ENCODE results near the gene TNS3.
A peak's percentile ranks its signal among the peaks of the same experiment; 100 is the strongest.

Gene TNS3

GRCh38 chr7:47367369-47367768, 214.5 kb downstream of the TNS3 start:
- no peak for DNase-seq (ENCODE audit: low read depth)

- no peak for DNase-seq (ENCODE audit: low read depth)
Measured at GRCh38 chr7:47366960-47367359, 215.0 kb downstream of the TNS3 start.

DNA sequence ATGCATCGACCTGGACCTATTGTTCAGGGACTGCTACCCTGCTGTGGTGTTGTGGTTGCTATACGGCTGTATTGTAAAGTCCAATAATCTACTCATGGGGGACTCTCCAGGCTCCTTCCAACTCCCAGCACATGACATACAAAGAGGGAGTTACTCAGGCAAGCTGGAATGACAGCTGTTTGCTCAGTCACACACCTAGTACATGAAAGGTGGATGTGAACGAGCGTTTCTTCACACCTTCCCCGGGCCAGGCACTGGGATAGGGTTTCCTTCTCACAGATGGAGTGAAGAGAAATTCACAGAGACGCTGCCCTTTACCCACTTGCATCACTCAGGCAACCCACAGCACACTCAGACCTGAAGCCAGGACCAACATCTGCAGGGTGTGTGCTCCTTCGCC, 215.7 kb downstream of the TNS3 start:
- DNase-seq (ENCODE audit: low read depth): no peak

DNA sequence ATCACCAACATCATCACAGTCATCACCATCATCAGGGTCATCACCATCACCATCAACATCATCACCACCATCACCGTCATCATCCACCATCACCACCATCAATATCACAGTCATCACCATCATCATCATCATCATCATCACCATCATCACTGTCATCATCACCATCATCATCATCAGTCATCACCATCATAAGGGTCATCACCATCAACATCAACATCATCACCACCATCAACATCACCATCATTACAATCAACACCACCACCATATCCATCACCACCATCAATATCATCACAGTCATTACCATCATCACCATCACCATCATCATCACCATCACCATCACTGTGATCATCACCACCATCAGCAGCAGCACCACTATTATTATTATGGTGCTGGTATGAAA, 218.9 kb downstream of the TNS3 start:
- DNase-seq (ENCODE audit: low read depth): no peak

DNA sequence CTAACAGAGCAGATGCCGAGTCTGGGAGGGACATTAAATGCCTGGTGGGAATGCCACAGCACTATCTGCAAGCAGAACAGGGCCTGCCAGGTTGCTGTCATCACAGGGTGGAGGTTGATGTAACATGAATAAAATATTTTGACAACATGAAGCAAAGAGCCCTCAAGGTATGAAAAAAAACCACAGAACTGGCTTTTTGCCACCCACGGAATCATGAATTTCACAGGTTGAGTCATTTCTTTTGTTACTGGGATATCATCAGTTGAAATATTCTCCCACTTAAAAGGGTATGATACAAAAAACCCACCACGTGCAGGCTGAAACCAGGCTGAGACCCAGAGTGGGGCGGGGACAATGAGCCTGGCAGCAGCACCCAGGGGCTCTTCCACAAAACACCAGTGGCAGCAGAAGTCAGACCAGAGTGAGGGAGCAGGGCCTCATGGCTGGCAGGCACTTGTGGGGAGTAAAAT, 220.1 kb downstream of the TNS3 start:
- peak; percentile 57 for DNase-seq (ENCODE audit: low read depth)

GRCh38 chr7:47361236-47361635, 220.7 kb downstream of the TNS3 start:
- no peak for DNase-seq (ENCODE audit: low read depth)

DNA sequence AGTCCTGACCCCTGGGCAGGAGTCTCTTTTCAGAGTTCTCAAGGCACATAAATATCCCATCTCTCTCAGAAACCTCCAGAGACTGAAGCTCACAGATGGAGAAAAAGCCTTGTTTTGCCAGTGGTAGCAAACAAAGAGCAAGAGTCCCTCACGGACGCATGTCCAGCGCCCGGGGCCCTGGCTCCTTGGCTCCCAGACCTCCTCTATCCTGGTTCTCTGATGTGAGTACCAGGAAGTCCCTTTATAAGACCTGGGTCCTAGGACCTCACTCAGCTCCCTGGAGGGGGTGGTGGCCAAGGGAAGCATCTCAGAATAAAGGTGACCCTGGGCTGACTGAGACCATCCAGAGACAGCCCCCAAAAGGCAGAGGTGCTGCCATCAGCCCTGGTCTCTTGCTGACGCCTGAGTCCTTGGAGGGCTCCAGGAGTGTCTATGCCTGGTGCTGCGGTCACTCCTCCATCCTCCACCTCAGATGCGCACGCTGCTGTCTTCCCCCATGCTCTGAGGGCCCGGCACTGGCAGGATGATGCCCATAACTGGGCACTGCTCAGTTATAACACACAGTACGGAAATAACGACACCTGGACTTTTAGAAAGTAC, 221.5 kb downstream of the TNS3 start:
- DNase-seq (ENCODE audit: low read depth): no peak

- no peak for DNase-seq (ENCODE audit: low read depth)
Measured at GRCh38 chr7:47358944-47359588, 222.8 kb downstream of the TNS3 start.

GRCh38 chr7:47358357-47358756, 223.6 kb downstream of the TNS3 start:
- no peak for DNase-seq (ENCODE audit: low read depth)

GRCh38 chr7:47357863-47358262, 224.0 kb downstream of the TNS3 start:
- no peak for DNase-seq (ENCODE audit: low read depth)

DNA sequence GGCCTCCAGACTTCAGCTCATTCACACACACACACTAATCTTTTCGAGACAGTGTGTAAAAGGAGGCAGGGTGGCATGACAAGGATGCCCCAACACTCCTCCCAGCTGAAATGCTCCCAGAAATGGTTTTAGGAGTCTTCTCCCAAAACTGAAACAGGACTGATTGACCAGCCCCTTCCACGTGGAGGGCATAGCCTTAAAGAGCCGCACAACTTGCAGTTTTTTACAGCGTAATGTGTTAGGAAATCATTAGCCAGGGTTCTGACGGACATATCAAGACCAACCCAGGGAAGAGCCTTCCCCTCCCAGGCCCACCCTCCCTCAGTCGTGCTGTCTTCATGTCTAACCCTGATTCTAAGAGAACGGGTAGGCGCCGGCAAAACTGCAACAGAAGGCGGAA, 224.6 kb downstream of the TNS3 start:
- no peak for DNase-seq (ENCODE audit: low read depth)

GRCh38 chr7:47356261-47356660, 225.7 kb downstream of the TNS3 start:
- DNase-seq (ENCODE audit: low read depth): no peak

- no peak for DNase-seq (ENCODE audit: low read depth)
Measured at GRCh38 chr7:47355684-47356083, 226.2 kb downstream of the TNS3 start.

GRCh38 chr7:47354831-47355541, 226.9 kb downstream of the TNS3 start:
- DNase-seq (ENCODE audit: low read depth): no peak

DNA sequence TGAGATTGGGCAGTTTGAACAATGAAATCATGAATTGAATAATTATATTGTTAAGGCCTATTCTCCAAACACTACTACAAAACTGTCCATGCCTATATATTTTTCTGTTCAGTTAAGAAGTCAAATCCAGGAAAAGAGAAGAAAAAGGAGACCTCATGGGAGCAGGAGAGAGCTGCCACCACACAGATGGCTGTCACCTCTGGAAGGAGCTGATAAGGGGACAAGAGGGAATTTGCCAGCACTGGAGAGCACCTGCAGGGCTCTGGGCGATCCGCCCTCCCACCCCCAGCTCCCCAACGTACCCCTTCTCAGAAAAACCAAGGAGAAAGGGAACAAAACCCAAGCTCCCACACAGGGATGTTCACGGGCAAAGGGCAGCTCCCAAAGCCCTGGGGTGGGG, 227.8 kb downstream of the TNS3 start:
- DNase-seq (ENCODE audit: low read depth): no peak

DNA sequence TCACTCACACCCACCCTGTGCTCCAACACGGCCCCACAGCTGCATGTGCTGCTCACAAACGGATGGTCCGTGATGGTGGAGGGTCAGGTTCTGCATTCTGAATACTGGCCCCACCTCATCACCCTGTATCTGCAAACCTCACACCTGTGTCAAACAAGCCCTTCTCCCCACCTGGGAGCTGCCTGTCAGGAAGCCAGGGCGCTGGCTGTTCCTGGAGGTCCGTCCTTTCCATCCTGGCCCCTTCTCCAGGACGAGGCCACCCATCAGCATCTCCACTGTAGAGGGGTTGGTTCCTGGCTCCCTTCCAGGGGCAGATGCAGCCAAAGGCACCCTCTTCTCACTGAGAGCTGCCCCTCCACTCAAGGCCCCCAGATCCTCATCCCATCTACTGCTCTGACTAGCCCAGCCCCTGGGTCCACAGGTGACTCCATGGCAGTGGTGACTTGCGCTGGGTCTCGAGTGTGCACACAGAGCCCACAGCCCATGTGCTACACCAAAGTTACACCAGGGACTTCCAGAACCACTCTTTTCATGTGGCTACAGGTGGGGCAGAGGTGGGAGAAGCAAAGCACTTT, 229.4 kb downstream of the TNS3 start:
- no peak for DNase-seq (ENCODE audit: low read depth)

DNA sequence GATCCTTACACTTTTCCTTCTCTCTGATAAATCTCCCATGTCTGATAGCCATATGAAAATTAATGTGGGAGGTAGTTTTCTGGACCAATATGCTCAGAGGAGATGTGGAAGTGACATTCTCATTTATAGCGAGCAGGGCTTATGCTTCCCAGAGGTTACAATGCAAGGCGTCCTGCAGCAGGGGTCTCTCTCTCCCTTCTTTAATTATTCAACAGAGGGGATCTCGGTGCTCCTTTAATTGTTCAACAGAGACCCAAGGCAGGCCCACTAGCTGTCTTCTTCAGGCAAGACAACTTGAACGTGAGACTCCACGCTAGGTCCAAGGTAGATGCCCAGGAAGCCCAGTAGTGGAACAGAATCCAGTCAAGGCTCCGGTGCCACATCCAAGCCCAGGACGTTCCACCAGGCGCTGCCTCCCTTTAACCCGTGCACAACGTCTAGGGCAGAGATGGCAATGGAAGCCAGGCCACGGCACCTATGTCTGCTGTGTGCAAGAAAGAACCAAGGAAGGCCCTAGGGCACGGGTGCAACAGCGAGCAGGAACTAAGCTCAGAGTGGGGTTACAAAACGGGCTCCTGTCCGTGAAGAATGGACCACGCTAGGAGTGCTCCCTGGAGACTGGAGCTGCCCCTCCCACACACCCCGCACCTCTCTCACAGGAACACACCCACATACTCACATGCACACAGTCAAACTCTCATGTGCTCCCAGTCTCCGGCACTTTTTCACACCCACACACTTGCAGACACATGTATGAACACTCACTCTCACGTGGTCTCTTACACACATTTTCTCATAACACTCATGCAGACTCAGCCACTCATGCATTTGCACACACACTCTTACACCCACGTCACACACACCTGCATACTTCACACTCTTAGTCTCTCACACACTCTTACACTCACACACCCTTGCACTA, 230.4 kb downstream of the TNS3 start:
- DNase-seq (ENCODE audit: low read depth): no peak

DNA sequence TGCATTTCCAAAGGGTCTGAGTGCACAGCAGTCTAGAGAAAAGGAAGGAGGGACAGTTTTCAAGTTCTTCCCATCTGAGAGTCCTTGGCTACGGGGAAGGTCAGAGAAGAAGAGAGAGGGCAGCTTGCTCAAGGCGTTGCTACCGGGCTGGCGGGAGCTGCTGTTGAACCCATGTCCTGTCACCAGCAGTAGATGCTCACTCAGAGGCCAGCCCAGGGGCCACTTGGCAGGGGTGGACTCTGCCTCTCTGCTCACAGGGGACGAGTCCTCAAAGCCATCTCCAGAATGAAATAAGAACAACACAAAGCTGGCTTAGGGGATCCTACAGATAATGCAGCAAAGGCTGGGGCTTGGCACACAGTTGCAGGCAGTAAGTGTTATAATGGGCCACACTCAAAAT, 231.5 kb downstream of the TNS3 start:
- DNase-seq (ENCODE audit: low read depth): no peak

DNA sequence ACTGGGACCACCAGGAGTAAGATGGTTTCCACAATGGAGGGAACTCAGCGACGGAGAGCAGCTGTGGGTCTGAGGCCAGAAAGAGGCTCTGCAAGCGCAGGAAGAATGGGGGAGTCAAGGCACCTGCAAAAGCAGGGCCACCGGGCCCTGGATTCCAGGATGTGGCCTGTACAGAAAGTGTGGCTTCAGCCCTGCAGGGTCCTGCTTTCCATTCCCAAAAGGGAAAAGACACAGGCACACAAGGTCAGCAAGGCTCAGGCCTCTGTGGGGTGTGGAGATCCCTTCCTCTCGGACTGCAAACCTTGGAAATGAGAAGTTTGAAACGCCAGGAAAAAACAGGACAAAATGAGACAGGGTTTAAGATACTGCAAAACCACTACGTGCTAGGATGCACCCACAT, 232.5 kb downstream of the TNS3 start:
- no peak for DNase-seq (ENCODE audit: low read depth)

- DNase-seq (ENCODE audit: low read depth): no peak
Measured at GRCh38 chr7:47347816-47348385, 234.0 kb downstream of the TNS3 start.

DNA sequence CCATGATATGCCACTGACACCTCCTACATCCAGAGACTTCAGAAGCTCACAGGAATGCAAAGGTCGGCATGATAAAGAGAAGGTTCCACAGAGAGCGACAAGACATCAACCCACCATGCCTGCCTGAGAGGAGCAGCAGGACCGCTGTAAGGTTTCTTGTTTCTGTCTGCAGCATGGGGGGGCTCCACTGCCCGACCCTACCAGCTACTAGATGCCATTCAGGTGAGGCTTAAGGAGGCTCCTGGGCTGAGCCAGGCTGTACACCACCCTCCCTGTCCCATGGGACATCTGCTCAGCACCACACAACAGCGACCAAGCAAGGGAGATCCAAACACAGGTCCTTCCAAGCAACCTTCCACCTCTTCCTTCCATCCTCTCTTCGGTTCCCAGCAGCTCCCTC, 234.6 kb downstream of the TNS3 start:
- DNase-seq (ENCODE audit: low read depth): no peak

All from GM04503 (cell line).